Uterus (tissue), 2 donors: ENCODE data around the gene HS6ST3.

Experiments
- POLR2A ChIP-seq, 2 donors: fragments of 450-650 bp; IDR thresholded peaks; one replicate each; pipeline ENCODE4 v1.6.1; 2016; ENCODE audit warnings: antibody characterized with exemption in 2 of 2, mild to moderate bottlenecking in 1 of 2, moderate library complexity in 1 of 2
- TF ChIP-seq, protein P1 (sequence below), 4 experiments: fragments of 200-600 bp in 2 of 4; fragments of 450-650 bp in 2 of 4; sonication (generic) in 2 of 4; IDR thresholded peaks; one replicate each; pipeline ENCODE4 v1.5.1; 2016 to 2019; ENCODE audit warnings: antibody characterized with exemption in 4 of 4, mild to moderate bottlenecking in 2 of 4, moderate library complexity in 1 of 4

DNA sequence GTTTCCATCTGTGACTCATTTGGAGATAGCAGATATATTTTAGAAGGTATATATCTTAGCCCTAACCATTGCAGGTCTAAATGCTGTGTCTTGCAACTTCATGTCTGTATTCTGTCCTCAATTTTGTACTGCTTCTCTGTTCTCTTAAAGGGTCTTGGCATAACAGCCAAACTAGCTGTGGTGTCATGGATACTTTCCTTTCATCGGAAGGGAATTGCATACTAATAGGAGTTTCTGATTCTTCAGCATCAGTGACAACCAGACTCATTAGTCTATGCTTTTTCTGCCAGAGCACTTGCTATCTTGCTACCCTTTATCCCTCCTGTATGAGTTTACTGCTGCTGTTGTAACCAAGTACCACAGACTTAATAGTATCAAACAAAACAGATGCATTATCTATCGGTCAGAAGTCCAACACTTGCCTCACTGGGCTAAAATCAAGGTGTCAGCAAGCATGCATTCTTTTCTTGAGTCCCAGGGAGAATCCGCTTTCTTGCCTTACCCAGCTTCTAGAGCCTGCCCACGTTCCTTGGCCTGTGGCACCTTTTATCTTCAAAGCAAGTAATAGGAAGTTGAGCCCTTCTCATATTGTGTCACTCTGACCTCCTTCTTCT lies 253.1 kb downstream of the HS6ST3 start:
- TF ChIP-seq, protein P1, sequence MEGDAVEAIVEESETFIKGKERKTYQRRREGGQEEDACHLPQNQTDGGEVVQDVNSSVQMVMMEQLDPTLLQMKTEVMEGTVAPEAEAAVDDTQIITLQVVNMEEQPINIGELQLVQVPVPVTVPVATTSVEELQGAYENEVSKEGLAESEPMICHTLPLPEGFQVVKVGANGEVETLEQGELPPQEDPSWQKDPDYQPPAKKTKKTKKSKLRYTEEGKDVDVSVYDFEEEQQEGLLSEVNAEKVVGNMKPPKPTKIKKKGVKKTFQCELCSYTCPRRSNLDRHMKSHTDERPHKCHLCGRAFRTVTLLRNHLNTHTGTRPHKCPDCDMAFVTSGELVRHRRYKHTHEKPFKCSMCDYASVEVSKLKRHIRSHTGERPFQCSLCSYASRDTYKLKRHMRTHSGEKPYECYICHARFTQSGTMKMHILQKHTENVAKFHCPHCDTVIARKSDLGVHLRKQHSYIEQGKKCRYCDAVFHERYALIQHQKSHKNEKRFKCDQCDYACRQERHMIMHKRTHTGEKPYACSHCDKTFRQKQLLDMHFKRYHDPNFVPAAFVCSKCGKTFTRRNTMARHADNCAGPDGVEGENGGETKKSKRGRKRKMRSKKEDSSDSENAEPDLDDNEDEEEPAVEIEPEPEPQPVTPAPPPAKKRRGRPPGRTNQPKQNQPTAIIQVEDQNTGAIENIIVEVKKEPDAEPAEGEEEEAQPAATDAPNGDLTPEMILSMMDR (IDR thresholded peaks at IDR 0.05) = no peak
- no peak for TF ChIP-seq POLR2A (IDR thresholded peaks at IDR 0.05)
